K562 (cell line): Measurements from ENCODE around the gene FRAT1. TPM values are rescaled to one million over a fixed set of nuclear protein-coding genes. Genes with fewer than 3 reads are reported as not detected.

Experiments used
- ESRRA ChIP-seq: fragments of 450-650 bp; IDR thresholded peaks from 2 replicates; pipeline ENCODE4 v1.6.1; 2014; ENCODE audit warnings: low read depth, mild to moderate bottlenecking, moderate library complexity, borderline replicate concordance
- FUS ChIP-seq: fragments of 200-400 bp; formaldehyde crosslinking; optimal IDR thresholded peaks from 2 replicates; pipeline ENCODE3; 2017; ENCODE audit warnings: low read depth, low read length
- GTF3C2 ChIP-seq: IDR thresholded peaks from 3 replicates; pipeline ENCODE4 v1.6.1; 2011; ENCODE audit warnings: borderline replicate concordance, mild to moderate bottlenecking, moderate library complexity; ENCODE audit not compliant: insufficient read length; ENCODE audit errors: extremely low read depth
- HIVEP1 ChIP-seq: fragments of 250-450 bp; sonication (Bioruptor Pico); IDR thresholded peaks from 2 replicates; pipeline ENCODE4 v1.4.0; 2020; ENCODE audit warnings: mild to moderate bottlenecking
- HNRNPLL ChIP-seq: fragments of 200-400 bp; formaldehyde crosslinking; IDR thresholded peaks from 2 replicates; pipeline ENCODE4 v1.6.1; 2017; ENCODE audit warnings: low read length, low read depth, mild to moderate bottlenecking; ENCODE audit not compliant: poor library complexity, severe bottlenecking
- KDM5B ChIP-seq: fragments of 200-600 bp; sonication (generic); IDR thresholded peaks from 2 replicates; pipeline ENCODE4 v1.6.1; 2012; ENCODE audit warnings: low read depth, mild to moderate bottlenecking, moderate library complexity, low read length, control low read depth, inconsistent platforms; ENCODE audit not compliant: insufficient replicate concordance
- polyA plus RNA-seq, 8 experiments: library from polyadenylated mRNA; depleted of rRNA in 4 of 8; stranded (reverse) in 5 of 8; unstranded in 3 of 8; fragments of >200 nt; fragmentation: Nextera tagmentation in 2 of 8; fragmentation: Illumina TruSeq in 1 of 8; extraction: Ambion mirVana in 2 of 8; extraction: Trizol in 1 of 8; gene quantifications; 2 replicates each; pipeline versions ENCODE4 v1.2.1 to v1.2.3, GENCODE V29; 2011 to 2014; ENCODE audit warnings: inconsistent platforms in 1 of 8, missing spikeins in 1 of 8
- total RNA-seq, 7 experiments: library from RNA; depleted of rRNA in 6 of 7; stranded (reverse); fragments of >200 nt in 6 of 7; fragmentation: Illumina TruSeq in 2 of 7; extraction: Trizol in 2 of 7; gene quantifications; 2 replicates each; pipeline versions ENCODE4 v1.2.1 to v1.2.3, GENCODE V29; 2011 to 2021; ENCODE audit warnings: low replicate concordance in 1 of 7
- TF ChIP-seq, protein P1 (sequence below): fragments of 450-650 bp; IDR thresholded peaks from 2 replicates; pipeline ENCODE4 v1.6.1; 2018; ENCODE audit warnings: mild to moderate bottlenecking, low read depth; ENCODE audit not compliant: partially characterized antibody

Gene FRAT1
- total and polyA plus RNA-seq, 9 of the 15 experiments (the other 6 are each of a cell fraction or from before 2014, with no cell fraction given): 0.11 to 4.6 (median 1.4) TPM

- no peak for TF ChIP-seq KDM5B
- TF ChIP-seq, protein P1, sequence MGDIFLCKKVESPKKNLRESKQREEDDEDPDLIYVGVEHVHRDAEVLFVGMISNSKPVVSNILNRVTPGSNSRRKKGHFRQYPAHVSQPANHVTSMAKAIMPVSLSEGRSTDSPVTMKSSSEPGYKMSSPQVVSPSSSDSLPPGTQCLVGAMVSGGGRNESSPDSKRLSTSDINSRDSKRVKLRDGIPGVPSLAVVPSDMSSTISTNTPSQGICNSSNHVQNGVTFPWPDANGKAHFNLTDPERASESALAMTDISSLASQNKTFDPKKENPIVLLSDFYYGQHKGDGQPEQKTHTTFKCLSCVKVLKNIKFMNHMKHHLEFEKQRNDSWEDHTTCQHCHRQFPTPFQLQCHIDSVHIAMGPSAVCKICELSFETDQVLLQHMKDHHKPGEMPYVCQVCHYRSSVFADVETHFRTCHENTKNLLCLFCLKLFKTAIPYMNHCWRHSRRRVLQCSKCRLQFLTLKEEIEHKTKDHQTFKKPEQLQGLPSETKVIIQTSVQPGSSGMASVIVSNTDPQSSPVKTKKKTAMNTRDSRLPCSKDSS: no peak
- no peak for TF ChIP-seq ESRRA
- TF ChIP-seq FUS: no peak
- TF ChIP-seq GTF3C2: peak; percentile 34
- TF ChIP-seq HNRNPLL: no peak
- TF ChIP-seq HIVEP1 (CRISPR knock-in tag): no peak
Measured at GRCh38 chr10:97335188-97335619, 16.1 kb downstream of the FRAT1 start (continued).
